KMS-11 (cell line): ENCODE results near the gene BRSK2.

Experiments
- H2AFZ ChIP-seq: fragments of 200-600 bp; sonication (generic); 2 replicates; pipeline ENCODE4 v1.6.1; 2016; ENCODE audit warnings: antibody characterized with exemption, mixed run types, low read depth
- H3K27ac ChIP-seq: fragments of 200-600 bp; sonication (generic); 2 replicates; pipeline ENCODE4 v1.6.1; 2016; ENCODE audit warnings: mild to moderate bottlenecking, mixed run types
- H3K27me3 ChIP-seq: fragments of 200-600 bp; sonication (generic); 2 replicates; pipeline ENCODE4 v1.6.1; 2017; ENCODE audit warnings: mild to moderate bottlenecking, low read depth, mixed run types, moderate library complexity; ENCODE audit not compliant: insufficient read depth
- H3K36me3 ChIP-seq: fragments of 200-600 bp; sonication (generic); 2 replicates; pipeline ENCODE4 v1.6.1; 2017; ENCODE audit warnings: mild to moderate bottlenecking, mixed run types; ENCODE audit not compliant: insufficient read depth
- H3K4me1 ChIP-seq: fragments of 200-600 bp; sonication (generic); 2 replicates; pipeline ENCODE4 v1.6.1; 2016; ENCODE audit warnings: mild to moderate bottlenecking, low read depth, mixed run types; ENCODE audit not compliant: poor library complexity, severe bottlenecking
- H3K4me2 ChIP-seq: fragments of 200-600 bp; sonication (generic); 2 replicates; pipeline ENCODE4 v1.7.0; 2016; ENCODE audit warnings: mild to moderate bottlenecking, mixed run types
- H3K4me3 ChIP-seq: fragments of 200-600 bp; sonication (generic); IDR thresholded peaks from 2 replicates; pipeline ENCODE4 v1.6.1; 2017; ENCODE audit warnings: low read depth, low read length, mixed read lengths; ENCODE audit not compliant: insufficient read depth
- H3K79me2 ChIP-seq: fragments of 200-600 bp; sonication (generic); 2 replicates; pipeline ENCODE4 v1.6.1; 2016; ENCODE audit warnings: low read depth, mixed run types; ENCODE audit not compliant: insufficient read depth
- H3K9ac ChIP-seq: fragments of 200-600 bp; sonication (generic); 2 replicates; pipeline ENCODE4 v1.6.1; 2016; ENCODE audit warnings: mild to moderate bottlenecking, mixed run types
- H4K20me1 ChIP-seq: fragments of 200-600 bp; sonication (generic); 2 replicates; pipeline ENCODE4 v1.6.1; 2016; ENCODE audit warnings: mild to moderate bottlenecking, mixed run types; ENCODE audit not compliant: insufficient read depth
- CTCF ChIP-seq: fragments of 200-600 bp; sonication (generic); conservative IDR thresholded peaks from 2 replicates; pipeline ENCODE4 v1.6.1; 2017; ENCODE audit warnings: low read depth, mild to moderate bottlenecking, antibody characterized with exemption, low read length, moderate library complexity, mixed read lengths

BRSK2 gene

GRCh38 chr11:1472180-1473005, 82.7 kb downstream of the BRSK2 start:
- H2AFZ ChIP-seq = no peak overlapping the region
- H4K20me1 ChIP-seq = no peaks in the 10 kb centered on the region
- no peaks in the 10 kb centered on the region for H3K79me2 ChIP-seq
- no peak overlapping the region for H3K4me2 ChIP-seq
- H3K36me3 ChIP-seq = no peaks in the 10 kb centered on the region
- H3K4me3 ChIP-seq = no peak overlapping the region
- H3K27me3 ChIP-seq = no peaks in the 10 kb centered on the region
- no peak overlapping the region for H3K27ac ChIP-seq
- no peak for TF ChIP-seq CTCF
- H3K4me1 ChIP-seq = no peaks in the 10 kb centered on the region
- H3K9ac ChIP-seq = no peak overlapping the region

- no peak overlapping the region for H3K4me3 ChIP-seq
- no peaks in the 10 kb centered on the region for H3K79me2 ChIP-seq
- H3K27me3 ChIP-seq = no peaks in the 10 kb centered on the region
- no peaks in the 10 kb centered on the region for H4K20me1 ChIP-seq
- H3K9ac ChIP-seq = no peak overlapping the region
- TF ChIP-seq CTCF = no peak
- no peaks in the 10 kb centered on the region for H3K36me3 ChIP-seq
- no peaks in the 10 kb centered on the region for H3K4me1 ChIP-seq
- H2AFZ ChIP-seq = no peak overlapping the region
- no peak overlapping the region for H3K4me2 ChIP-seq
- no peak overlapping the region for H3K27ac ChIP-seq
These were observed 83.4 kb downstream of the BRSK2 start for GRCh38 chr11:1473011-1473628.

GRCh38 chr11:1473786-1474185, 84.1 kb downstream of the BRSK2 start:
- H3K36me3 ChIP-seq = no peaks in the 10 kb centered on the region
- no peak overlapping the region for H3K27ac ChIP-seq
- no peak overlapping the region for H3K4me2 ChIP-seq
- H3K27me3 ChIP-seq = no peaks in the 10 kb centered on the region
- no peaks in the 10 kb centered on the region for H4K20me1 ChIP-seq
- no peaks in the 10 kb centered on the region for H3K4me1 ChIP-seq
- H3K79me2 ChIP-seq = no peaks in the 10 kb centered on the region
- no peak overlapping the region for H2AFZ ChIP-seq
- TF ChIP-seq CTCF = no peak
- no peak overlapping the region for H3K4me3 ChIP-seq
- no peak overlapping the region for H3K9ac ChIP-seq

- H3K4me2 ChIP-seq = no peak overlapping the region
- no peaks in the 10 kb centered on the region for H4K20me1 ChIP-seq
- H3K4me1 ChIP-seq = no peaks in the 10 kb centered on the region
- no peak overlapping the region for H3K9ac ChIP-seq
- no peak overlapping the region for H3K4me3 ChIP-seq
- H2AFZ ChIP-seq = no peak overlapping the region
- no peak for TF ChIP-seq CTCF
- H3K27ac ChIP-seq = no peak overlapping the region
- H3K27me3 ChIP-seq = no peaks in the 10 kb centered on the region
- no peaks in the 10 kb centered on the region for H3K79me2 ChIP-seq
- H3K36me3 ChIP-seq = no peaks in the 10 kb centered on the region
These were observed 86.1 kb downstream of the BRSK2 start for GRCh38 chr11:1475841-1476240.
